SU-DHL-6 (cell line): Measurements from ENCODE around the gene ADAMTS16.

Experiments
- H2AFZ ChIP-seq: fragments of 200-600 bp; sonication (generic); 2 replicates; pipeline ENCODE4 v1.6.1; 2014; ENCODE audit warnings: low read depth, mild to moderate bottlenecking, moderate library complexity, mixed read lengths, antibody characterized with exemption, low read length; ENCODE audit not compliant: severe bottlenecking
- H3F3A ChIP-seq: fragments of 200-600 bp; shearing (Covaris generic); 2 replicates; pipeline ENCODE4 v1.6.0; 2016; ENCODE audit warnings: antibody characterized with exemption, mild to moderate bottlenecking; ENCODE audit not compliant: insufficient read depth
- H3K27ac ChIP-seq: fragments of 200-600 bp; sonication (generic); 2 replicates; pipeline ENCODE4 v1.5.1; 2016; ENCODE audit warnings: low read depth, mild to moderate bottlenecking, low read length, moderate library complexity, mixed read lengths
- H3K27me3 ChIP-seq: fragments of 200-600 bp; sonication (generic), shearing (Covaris generic); 2 replicates; pipeline ENCODE4 v1.6.0; 2014; ENCODE audit warnings: mild to moderate bottlenecking, low read length
- H3K36me3 ChIP-seq: fragments of 200-600 bp; sonication (generic); 2 replicates; pipeline ENCODE4 v1.6.1; 2014; ENCODE audit warnings: mild to moderate bottlenecking, low read length, mixed read lengths
- H3K4me2 ChIP-seq: fragments of 300-600, 200-600 bp; shearing (Covaris generic), sonication (generic); 2 replicates; pipeline ENCODE4 v1.6.0; 2014; ENCODE audit warnings: low read length, low read depth, mild to moderate bottlenecking; ENCODE audit not compliant: poor library complexity, severe bottlenecking
- H3K4me3 ChIP-seq: fragments of 200-600 bp; sonication (generic); 2 replicates; pipeline ENCODE4 v1.5.1; 2014; ENCODE audit warnings: antibody characterized with exemption, low read length, mild to moderate bottlenecking, mixed read lengths; ENCODE audit not compliant: insufficient read depth, poor library complexity, severe bottlenecking
- H3K79me2 ChIP-seq: fragments of 200-600 bp; sonication (generic); 2 replicates; pipeline ENCODE4 v1.6.1; 2014; ENCODE audit warnings: mild to moderate bottlenecking, low read length, moderate library complexity; ENCODE audit not compliant: insufficient read depth
- H3K9ac ChIP-seq: fragments of 200-600 bp; sonication (generic); 2 replicates; pipeline ENCODE4 v1.7.0; 2014; ENCODE audit warnings: mild to moderate bottlenecking, low read length
- H3K9me2 ChIP-seq: fragments of 200-600 bp; sonication (generic); replicated peaks from 2 replicates; pipeline ENCODE4 v1.6.1; 2014; ENCODE audit warnings: low read length; ENCODE audit not compliant: insufficient read depth
- H3K9me3 ChIP-seq: fragments of 200-600 bp; sonication (generic); 2 replicates; pipeline ENCODE4 v1.6.1; 2014; ENCODE audit warnings: low read length, mixed read lengths; ENCODE audit not compliant: insufficient read depth
- H4K20me1 ChIP-seq: fragments of 200-600 bp; sonication (generic); 2 replicates; pipeline ENCODE4 v1.6.1; 2014; ENCODE audit warnings: low read depth, mild to moderate bottlenecking, antibody characterized with exemption, low read length, moderate library complexity, mixed read lengths
- EZH2phosphoT487 ChIP-seq: fragments of 200-600 bp; sonication (generic), shearing (Covaris generic); conservative IDR thresholded peaks from 2 replicates; pipeline ENCODE4 v1.6.1; 2018; ENCODE audit warnings: mild to moderate bottlenecking, antibody characterized with exemption, low read length, moderate library complexity, mixed read lengths
- TF ChIP-seq, protein P1 (sequence below): fragments of 200-600 bp; sonication (generic); IDR thresholded peaks from one replicate; pipeline ENCODE4 v1.5.1; 2017; ENCODE audit warnings: antibody characterized with exemption, mild to moderate bottlenecking, low read length, moderate library complexity; ENCODE audit not compliant: insufficient read depth, poor library complexity, severe bottlenecking

The ADAMTS16 gene

DNA sequence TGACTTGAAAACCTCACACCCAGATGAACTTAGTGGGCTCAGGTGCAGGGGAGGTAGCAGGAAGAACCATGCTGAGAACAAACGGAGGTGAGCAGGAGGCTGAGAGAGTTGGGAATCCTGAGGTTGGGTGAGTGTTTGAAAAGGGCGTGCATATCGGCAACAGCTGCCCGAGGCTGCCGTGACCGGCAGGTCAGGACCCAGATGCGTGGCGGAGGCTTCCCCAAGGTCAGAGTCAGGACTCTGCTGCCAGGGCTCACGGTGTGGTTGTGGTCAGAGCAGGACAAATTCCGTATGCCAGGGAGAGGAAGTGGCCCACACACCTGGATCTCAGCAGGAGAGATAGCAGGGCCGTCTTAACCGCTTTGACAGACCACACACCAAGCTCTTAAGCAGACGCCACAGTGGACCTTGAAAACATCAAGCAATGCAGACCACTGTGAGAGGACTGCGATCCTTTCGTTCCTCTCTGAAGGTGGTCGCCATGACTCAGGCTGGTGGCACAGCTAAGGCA, 43.1 kb downstream of the ADAMTS16 start:
- no peak overlapping the region for H3K9ac ChIP-seq
- H2AFZ ChIP-seq = no peak overlapping the region
- no peak overlapping the region for H3K4me2 ChIP-seq
- no peaks in the 10 kb centered on the region for H3K79me2 ChIP-seq
- H3K36me3 ChIP-seq = no peaks in the 10 kb centered on the region
- TF ChIP-seq EZH2phosphoT487 = no peak
- TF ChIP-seq, protein P1, sequence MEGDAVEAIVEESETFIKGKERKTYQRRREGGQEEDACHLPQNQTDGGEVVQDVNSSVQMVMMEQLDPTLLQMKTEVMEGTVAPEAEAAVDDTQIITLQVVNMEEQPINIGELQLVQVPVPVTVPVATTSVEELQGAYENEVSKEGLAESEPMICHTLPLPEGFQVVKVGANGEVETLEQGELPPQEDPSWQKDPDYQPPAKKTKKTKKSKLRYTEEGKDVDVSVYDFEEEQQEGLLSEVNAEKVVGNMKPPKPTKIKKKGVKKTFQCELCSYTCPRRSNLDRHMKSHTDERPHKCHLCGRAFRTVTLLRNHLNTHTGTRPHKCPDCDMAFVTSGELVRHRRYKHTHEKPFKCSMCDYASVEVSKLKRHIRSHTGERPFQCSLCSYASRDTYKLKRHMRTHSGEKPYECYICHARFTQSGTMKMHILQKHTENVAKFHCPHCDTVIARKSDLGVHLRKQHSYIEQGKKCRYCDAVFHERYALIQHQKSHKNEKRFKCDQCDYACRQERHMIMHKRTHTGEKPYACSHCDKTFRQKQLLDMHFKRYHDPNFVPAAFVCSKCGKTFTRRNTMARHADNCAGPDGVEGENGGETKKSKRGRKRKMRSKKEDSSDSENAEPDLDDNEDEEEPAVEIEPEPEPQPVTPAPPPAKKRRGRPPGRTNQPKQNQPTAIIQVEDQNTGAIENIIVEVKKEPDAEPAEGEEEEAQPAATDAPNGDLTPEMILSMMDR = no peak
- H3K9me2 ChIP-seq = no peaks in the 10 kb centered on the region
- no peak overlapping the region for H3K4me3 ChIP-seq
- no peaks in the 10 kb centered on the region for H3F3A ChIP-seq
- H3K9me3 ChIP-seq = no peaks in the 10 kb centered on the region
- H3K27me3 ChIP-seq = no peaks in the 10 kb centered on the region
- no peak overlapping the region for H3K27ac ChIP-seq
- no peaks in the 10 kb centered on the region for H4K20me1 ChIP-seq

GRCh38 chr5:5183933-5184332, 43.8 kb downstream of the ADAMTS16 start:
- Histone ChIP-seq H3K4me3 (no peak overlapping the region), H3K9me2 (no peaks in the 10 kb centered on the region), H4K20me1 (no peaks in the 10 kb centered on the region), H2AFZ (no peak overlapping the region), H3K9ac (no peak overlapping the region), H3F3A (no peaks in the 10 kb centered on the region), H3K27me3 (no peaks in the 10 kb centered on the region), H3K36me3 (no peaks in the 10 kb centered on the region), H3K9me3 (no peaks in the 10 kb centered on the region), H3K79me2 (no peaks in the 10 kb centered on the region), H3K4me2 (no peak overlapping the region), H3K27ac (no peak overlapping the region)
- TF ChIP-seq, protein P1 = no peak
- no peak for TF ChIP-seq EZH2phosphoT487

GRCh38 chr5:5188376-5189050, 48.4 kb downstream of the ADAMTS16 start:
- Histone ChIP-seq H3K27ac (no peak overlapping the region), H3K9me2 (no peaks in the 10 kb centered on the region)

More at GRCh38 chr5:5188376-5189050, 48.4 kb downstream of the ADAMTS16 start:
- Histone ChIP-seq H3K9me3 (no peaks in the 10 kb centered on the region), H3K36me3 (no peaks in the 10 kb centered on the region), H3K4me2 (no peak overlapping the region), H3F3A (no peaks in the 10 kb centered on the region), H3K4me3 (no peak overlapping the region), H3K9ac (no peak overlapping the region), H4K20me1 (no peaks in the 10 kb centered on the region), H3K27me3 (no peaks in the 10 kb centered on the region), H3K79me2 (no peaks in the 10 kb centered on the region), H2AFZ (no peak overlapping the region)
- TF ChIP-seq EZH2phosphoT487 = no peak
- TF ChIP-seq, protein P1 = no peak
